Activated gamma-delta T cell treated with anti-CD3 and anti-CD28 coated beads, Interleukin-2, amount 50 U/mL, for 16 hours (primary cell): ENCODE measurements around the gene KISS1.

ENCODE experiments used
- DNase-seq: peaks from one replicate; pipeline ENCODE4 v3.0.0-alpha.2; 2020; ENCODE audit warnings: low read depth

The KISS1 gene

DNA sequence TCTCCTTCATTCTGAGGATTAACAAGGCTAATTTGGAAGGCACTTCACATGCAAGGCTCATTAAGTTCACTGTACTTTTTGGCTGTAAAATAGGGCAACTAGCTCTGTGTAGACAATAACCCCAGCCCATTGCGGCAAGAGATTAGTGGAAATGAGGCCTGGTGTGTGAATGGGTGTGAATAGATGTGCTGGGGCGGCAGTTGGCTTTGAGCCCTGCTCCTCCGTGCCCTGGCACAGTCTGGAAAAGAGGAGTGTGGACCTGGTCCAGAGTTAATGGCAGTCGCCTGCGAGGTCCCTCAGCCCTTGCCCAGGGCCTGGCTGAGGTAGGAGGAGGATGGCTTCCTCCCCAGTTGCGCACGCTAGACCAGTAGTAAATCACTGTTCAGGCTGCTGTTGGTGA lies 4.8 kb downstream of the KISS1 start:
- no peak for DNase-seq

DNA sequence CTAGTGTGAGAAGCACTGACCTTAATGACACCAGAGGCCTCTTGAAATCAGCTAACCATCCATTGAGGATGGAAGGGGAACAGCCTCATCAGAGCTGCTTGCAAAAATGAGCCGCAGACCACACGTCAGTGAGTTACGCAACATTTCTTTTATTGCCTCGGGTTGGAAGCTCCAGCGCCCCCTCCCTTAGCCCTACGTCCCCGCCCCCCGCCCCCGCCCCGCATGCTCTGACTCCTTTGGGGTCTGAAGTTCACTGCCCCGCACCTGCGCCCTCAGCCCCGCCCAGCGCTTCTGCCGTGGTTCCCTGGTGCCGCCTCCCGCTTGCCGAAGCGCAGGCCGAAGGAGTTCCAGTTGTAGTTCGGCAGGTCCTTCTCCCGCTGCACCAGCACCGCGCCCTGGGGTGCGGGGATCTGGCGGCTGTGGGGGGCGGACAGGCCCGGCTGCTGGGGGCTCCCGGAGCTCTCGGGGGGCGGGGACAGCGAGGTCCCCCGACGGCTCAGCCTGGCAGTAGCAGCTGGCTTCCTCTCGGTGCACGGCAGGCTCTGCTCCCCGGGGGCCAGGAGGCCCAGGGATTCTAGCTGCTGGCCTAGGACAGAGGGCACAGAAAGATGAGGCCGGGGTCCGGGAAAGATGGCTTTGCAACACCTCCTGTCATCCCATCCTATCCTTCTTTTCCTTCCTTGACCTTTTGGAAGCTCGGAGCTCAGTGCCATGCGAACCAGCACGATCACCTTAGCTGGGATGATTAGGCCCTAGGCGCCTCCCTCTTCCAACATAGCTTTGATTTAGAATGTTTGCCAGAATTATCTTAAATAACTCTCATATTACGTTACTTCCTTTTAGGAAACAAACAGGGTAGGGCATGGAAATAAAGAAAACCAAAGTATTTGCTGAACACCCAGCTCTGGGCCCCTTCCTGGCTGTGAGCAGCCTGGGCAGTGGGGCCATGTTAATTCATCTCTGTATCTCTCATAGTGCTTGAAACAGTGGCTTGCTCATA lies 5.8 kb downstream of the KISS1 start:
- no peak for DNase-seq

DNA sequence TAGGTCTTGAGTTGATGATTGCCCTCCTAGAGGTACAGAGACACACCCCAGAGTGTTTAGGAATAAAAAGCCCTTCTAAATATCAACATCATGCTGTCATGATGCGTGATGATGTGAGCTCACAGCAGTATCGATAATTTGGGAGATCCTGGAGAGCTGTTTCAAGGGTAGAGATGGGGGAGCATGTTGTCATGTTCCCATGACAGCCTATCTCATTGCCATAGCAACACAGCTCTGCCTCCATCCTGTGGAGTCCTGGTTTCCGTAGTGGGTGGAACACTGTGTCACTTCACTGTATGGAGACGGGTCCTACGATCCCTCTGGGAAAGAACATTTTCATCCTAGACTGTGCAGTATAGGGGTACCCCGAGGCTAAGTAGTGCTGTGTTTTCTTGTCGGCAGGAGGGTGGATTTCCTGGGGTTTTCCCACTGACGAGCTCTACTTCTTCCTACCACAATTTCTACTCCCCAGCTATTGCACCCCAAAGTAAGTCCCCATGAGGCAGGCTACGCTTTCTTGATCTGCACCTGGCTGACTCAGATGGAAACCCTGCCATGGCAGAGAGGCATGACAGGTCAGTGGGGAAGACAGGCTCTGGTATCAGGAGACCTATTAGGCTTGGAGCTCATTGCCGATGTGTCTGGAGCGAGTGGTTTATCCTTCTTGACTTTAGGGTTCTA lies 7.2 kb downstream of the KISS1 start:
- DNase-seq = no peak

DNA sequence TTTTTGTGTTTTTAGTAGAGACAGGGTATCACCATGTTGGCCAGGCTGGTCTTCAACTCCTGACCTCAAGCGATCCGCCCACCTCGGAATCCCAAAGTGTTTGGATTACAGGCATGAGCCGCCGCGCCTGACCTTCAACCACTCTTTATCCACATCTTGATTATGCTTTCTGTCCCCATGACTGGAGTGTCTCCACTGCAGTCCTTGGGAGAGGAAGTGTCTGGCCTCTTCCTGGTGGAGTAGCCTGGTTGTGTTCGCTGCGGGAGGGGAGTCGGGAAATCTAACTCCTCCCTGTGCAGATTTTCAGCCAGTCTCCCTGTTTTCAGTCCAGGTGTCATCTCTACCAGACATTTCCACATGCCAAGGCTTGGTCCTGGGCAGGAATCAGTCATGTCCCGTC lies 9.7 kb downstream of the KISS1 start:
- DNase-seq = no peak

- no peak for DNase-seq
These were observed 15.2 kb downstream of the KISS1 start for GRCh38 chr1:204181116-204181515.

DNA sequence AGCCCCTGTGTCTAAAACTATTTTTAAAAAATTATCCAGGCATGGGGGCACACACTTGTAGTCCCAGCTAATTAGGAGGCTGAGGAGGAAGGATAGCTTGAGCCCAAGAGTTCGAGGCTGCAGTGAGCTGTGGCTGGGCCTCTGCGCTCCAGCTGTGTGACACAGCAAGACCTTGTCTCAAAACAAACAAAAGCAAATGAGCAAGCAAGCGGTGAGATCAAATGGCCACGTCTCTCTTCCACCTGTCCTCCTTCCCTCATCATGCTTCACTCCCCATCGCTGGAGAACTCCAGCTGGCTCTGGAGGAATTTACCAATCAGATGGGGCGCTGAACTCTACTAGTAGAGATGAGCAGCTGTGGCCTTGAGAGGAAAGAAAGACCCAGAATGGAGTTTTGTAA lies 16.2 kb downstream of the KISS1 start:
- DNase-seq = no peak

DNA sequence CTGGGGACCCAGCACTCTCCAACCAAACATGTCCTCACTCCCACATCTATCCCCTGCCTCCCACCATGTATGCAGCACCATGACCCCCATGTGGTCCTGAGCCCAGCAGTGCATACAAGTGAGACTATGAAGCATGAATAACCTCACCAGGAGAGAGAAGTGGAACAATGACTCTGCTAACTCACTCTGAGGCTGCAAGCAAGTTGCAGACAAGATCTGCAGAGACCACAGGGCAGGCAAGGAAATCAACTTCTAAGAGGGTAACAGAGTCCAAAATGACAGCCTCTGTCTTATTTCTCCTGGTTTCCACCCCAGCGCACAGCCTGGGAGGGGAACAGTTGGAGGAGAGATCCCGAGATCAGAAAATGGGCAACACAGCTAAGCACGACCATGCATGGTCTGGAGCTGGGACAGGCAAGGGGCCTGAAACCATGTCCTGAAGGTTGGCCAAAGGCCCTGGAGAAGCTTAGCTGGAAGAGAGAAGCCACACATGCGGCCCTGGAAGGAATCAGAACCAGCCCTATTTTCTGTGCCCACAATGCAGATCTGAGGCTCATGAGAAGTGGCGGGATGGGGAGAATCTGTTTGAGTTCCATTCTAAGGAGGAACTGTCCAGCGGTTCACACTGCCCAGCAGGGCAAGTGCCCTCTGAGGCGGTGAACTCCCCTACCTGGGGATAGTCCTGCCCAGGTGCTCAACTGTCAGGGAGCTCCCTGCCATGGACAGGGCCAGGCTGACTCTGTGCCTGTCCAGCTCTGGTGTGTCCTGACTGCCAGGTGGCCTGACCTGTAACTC lies 17.6 kb downstream of the KISS1 start:
- DNase-seq = no peak

DNA sequence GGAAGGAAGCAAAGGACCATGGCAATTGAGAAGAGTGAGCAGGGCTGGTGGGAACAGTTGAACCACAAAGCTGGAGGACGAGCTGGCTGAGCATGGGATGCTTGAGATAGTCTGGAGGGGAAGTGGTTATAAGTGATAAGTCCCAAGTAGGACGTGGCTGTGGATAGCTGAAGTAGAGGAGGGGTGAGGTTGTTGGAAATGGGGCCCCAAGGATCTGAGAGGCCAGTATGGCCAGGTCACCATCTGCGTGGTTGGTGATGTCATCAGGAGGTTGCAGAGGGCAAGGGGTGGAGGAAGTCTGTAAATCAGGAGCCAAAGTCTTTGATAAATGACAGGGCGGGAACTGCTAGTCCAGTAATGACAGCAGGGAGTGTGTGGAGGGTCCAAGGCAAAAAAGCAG lies 19.2 kb downstream of the KISS1 start:
- no peak for DNase-seq

GRCh38 chr1:204176049-204176448 lies 20.2 kb downstream of the KISS1 start:
- DNase-seq = no peak

GRCh38 chr1:204174958-204175357 lies 21.3 kb downstream of the KISS1 start:
- no peak for DNase-seq

DNA sequence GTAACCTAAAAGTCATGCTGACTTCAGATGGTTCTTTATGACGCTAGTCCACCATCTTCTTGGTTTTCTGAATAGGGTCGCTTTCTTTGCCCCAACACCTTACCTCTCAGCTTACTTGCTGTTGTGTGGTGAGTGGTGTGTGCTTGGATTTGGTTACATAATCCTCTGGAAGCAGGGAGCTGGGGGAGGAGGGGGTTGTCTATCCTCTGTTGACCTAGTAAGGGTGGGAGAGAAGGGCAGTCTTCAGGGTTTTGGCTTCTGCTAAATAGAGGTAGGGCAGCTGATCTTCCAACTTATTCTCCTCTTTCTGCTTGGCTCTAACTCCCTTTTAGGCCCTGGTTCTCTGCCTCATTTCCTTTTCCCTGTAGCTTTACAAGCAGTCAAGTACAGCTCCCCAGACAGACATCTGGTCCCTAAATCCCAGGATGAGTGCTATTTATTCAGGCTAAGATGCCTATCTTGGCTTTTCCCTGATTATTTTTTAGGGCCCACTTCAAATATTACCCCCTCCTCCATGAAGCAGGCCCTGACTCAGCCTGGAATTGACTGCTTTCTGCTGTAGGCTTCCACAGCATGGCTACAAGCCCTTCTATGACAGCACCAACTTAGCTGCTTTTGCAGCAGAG lies 23.8 kb downstream of the KISS1 start:
- DNase-seq = no peak

- no peak for DNase-seq
These were observed 24.5 kb downstream of the KISS1 start for GRCh38 chr1:204171751-204172178.

DNA sequence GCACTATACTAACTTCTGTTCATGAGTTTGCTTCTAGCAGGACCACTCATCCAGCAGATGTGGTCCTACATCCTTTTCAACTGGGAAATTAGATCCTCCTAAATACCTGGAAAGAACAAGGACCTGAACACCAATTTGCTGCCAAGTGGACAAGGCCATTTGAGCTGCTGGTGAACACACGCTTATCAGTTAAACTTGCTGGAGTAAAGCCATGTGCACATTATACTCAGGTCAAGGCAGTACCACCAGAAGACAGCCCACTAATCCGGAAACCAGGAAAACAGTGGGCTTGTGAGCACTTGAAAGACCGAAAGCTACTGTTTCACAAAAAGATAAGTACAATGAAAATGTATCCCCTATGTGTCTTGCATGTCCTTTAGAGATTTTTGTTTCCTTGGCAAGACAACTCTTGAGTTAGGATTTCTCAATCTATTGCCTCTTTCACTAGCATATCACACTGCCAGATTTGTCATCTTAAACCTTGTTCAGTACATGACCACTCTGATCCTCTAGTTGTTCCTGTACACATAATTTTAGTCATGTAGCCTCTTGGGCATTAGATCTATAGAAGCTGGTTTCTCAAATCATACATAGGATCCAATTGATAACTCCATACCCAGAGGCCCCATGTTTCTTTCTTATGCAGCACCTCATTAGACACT lies 25.7 kb downstream of the KISS1 start:
- no peak for DNase-seq

DNA sequence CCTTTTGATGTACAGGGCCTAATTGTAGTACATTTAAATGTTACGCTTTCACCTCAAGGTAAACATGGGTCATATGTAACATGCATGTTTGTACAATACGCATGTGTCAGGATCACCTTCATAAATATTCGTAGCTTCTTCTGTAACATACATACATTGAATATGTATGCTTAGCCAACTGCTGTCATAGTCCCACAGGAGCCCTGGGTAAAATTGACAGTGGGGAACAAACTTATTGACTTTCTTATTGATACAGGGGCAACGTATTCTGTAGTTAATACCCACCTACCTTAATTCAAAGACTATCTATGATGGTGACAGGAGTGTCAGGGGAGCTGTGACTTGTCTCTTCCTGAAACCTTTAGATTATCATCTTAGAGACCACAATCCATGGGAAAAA lies 26.4 kb downstream of the KISS1 start:
- no peak for DNase-seq

GRCh38 chr1:204167730-204168129 lies 28.6 kb downstream of the KISS1 start:
- no peak for DNase-seq

GRCh38 chr1:204166219-204166618 lies 30.1 kb downstream of the KISS1 start, which contains the start of gene REN:
Gene REN, minus strand, starts transcription at chr1:204166337. Its CDS starts 44 bp downstream, at chr1:204166293.
- no peak for DNase-seq

DNA sequence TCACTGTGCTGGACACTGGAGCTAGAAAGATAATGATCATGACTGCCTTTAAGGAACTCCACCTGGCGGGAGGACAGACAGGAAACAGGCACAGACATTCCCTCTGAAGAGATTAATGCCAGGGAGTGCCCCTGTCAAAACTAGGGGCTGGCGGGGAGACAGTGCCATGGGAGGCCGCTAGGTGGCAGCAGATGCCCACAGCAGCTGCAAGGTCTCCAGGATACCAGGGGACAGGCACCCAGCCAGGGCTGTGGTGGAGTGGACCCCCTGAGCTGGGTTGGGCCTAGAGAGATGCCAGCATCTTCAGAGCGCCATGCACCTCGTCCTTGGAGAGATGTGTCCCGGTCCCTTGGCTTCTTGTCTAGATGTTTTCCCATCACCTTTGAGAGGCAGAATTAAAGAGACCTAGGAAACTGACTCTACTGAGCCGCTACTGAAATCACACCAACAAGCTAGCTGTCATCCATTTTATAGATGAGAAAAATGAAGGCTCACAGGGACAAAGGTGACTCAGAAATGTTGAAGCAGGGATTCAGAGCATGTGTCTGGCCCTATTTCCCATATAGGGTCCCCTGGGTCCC lies 33.7 kb downstream of the KISS1 start:
- peak; percentile 73 for DNase-seq

DNA sequence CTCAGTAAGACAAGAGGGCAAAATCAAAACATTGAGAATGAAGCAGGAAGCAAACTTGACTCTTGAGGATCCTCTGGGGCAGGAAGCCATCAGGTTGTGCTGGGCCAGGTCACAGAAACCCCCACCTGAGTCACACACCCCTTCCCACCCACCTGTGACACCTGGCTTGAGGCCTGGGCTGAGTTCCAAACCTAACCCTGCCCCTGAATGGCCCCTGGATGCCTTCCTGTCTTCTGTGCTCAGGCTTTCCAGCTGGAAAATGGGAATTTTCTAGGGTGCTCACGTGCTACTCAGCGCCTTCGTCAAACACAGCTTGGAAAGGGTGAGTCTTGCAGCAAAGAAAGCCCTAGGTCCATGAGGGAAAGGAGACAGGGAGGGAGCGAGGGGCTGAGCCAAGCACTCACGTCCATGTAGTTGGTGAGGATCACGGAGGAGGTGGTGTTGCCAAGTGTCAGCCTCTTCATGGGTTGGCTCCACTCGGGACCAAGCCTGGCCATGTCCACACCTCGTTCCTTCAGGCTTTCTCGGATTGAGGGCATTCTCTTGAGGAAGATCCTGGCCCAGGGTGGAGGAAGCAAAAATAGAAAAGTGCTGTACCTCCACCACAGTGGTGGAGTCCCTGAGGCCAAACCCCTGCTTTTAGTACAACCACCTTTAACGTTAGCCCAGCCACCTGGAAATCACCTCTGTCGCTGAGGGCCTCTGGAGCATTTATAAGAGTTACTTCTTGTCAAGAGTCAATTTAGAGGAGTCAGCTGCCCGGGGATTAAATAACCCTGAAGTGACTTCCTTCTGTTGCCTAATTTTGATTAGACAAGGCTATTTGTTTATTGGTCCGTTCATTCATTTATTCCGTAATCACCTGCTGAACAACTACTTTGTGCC lies 34.4 kb downstream of the KISS1 start:
- no peak for DNase-seq

DNA sequence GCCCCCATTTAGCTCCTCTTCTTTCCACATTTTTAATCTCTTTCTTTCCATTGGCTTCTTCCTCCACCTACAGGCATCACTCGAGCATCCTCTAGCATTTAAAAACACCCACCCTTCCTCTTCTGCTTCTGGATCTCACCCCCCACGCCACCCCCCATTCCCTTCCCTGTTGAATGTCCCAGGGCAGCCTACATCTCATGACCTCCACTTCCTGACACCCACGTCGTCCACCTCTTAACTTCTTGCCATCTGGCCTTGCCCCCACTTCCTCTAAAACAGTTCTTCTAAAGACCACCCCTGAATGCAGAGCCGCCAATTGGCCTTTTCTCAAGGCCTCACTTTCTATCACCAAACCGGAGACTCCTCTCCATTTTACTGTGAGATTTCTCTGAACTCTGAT lies 38.3 kb downstream of the KISS1 start:
- DNase-seq = no peak

DNA sequence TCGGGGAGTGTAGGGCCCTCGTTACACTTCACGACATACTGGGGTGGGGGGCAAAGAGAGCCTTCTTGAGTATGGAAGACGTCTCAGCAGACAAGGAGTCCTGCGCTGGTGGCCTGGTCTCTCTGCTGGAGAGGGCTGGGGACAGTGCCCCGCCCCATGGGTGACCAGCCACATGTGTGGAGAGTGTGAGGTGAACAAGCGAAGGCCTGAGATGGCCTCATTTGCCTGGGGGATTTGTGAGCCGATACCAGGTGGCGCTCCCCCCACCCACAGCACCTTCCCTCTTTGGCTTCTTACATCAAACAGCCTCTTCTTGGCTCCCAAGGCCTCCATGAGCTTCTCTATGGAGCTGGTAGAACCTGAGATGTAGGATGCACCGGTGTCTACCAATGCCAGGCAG lies 40.4 kb downstream of the KISS1 start:
- DNase-seq = no peak
